ENCODE measurements around the gene SP3.

- TF ChIP-seq CTCF (conservative IDR thresholded peaks at IDR 0.05; ENCODE audit: low read length) (peak; percentile 77), EZH2phosphoT487 (IDR thresholded peaks at IDR 0.05; ENCODE audit: borderline replicate concordance, low read depth, low read length) (no peak)
These were observed 81.0 kb downstream of the SP3 start for GRCh38 chr2:173884025-173884802.
